GM18507 (cell line): Measurements from ENCODE around the gene OTX1.
"Not testable (repeated sequence)": the region's sequence is repeated elsewhere in the genome, so short reads cannot be mapped to it uniquely, and the experiment has no call there.

Experiments
- DNase-seq: peaks from one replicate; pipeline ENCODE4 v3.0.0; 2011; ENCODE audit warnings: low read depth; ENCODE audit not compliant: insufficient read length; ENCODE audit errors: extremely low spot score
- FAIRE-seq: peaks from 2 replicates; lab custom pipeline; 2011; peaks lifted over from hg19 to GRCh38; lab: Jason Lieb, UNC

The OTX1 gene

DNA sequence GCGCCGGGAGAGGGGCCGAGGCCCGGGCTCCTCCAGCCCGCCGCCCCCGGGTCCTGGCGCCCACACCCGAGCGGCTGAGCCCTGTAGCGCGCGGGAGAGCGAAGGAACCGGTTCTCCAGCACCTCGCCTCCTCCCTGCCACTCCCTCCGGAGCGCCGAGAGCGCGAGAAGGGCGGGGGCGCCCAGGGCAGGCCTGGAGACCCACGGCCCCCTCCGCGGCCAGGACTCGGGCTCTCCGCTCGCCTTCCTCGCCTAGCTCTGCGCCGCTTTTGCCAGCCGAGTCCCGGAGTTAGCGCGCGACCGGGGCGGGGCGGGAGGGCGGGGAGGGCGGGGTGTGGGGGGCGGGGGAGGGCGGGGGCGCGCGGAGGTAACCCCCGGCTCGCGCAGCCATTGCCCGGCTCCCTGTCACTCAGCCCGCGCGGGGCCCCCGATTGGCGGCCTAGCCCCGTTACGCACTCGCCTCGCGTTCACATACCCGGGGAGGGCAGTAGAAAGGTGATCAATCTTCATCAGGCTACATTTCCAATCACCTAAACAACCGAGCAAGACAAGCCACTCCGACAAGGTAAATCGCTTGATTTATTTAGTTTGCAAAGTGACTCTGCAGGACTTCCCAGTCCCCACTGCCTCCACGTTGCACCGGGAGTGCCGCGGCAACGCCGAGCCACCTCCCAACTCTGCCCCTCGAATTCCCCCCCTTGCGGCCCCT is at the start of gene OTX1:
TSS of gene OTX1 (plus strand) at position 497 of the 708 bp plus-strand sequence. CDS start 2,161 bp downstream, outside the sequence.
- FAIRE-seq: peak; percentile 50

DNA sequence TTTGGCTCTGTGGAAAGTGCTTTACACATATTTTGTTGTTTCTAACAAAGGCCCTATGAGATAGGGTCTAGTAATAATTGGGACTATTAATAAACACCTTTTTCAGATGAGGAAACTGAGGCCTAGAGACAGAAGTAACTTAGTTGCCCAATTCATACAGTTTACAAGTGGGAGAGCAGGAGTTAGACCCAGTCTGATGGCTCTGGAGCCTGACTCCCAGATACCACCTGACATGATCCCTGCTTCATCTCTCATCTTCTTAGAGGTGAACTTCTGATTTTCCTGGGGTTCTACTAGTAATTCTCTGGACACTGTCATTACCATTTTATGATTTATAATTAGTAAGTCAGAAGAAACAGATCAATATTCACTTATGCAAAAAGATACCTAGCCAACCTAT is 49.1 kb upstream of the OTX1 start:
- no peak for FAIRE-seq
- DNase-seq: no peak

More for the DNA sequence above, at the start of gene OTX1:
- peak; percentile 84 for DNase-seq

GRCh38 chr2:63003351-63003750 is 47.3 kb upstream of the OTX1 start:
- DNase-seq: no peak
- FAIRE-seq: no peak

- DNase-seq (no peak), FAIRE-seq (no peak)
Measured at GRCh38 chr2:63007813-63008458, 42.7 kb upstream of the OTX1 start.

GRCh38 chr2:63008838-63009237 is 41.8 kb upstream of the OTX1 start:
- DNase-seq (no peak), FAIRE-seq (no peak)

DNA sequence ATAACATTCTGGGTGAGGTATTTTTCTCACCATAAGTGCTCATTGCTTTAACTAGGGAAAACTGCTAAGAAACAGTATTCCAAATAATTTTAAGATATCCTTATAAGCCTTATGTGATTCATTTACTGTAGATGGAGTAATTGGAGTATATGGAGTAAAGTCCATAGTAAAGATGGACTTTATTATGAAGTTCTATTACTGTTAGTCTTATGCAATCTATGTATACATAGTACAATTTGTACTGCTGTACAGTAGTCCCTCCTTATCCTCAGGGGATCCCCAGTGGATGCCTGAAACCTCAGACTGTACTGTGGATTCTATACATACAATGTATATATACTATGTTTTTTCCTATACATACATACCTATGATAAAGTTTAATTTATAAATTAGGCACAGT is 41.1 kb upstream of the OTX1 start:
- DNase-seq (no peak), FAIRE-seq (no peak)

- no peak for FAIRE-seq
- DNase-seq: no peak
Measured at GRCh38 chr2:63012541-63012940, 38.1 kb upstream of the OTX1 start.

DNA sequence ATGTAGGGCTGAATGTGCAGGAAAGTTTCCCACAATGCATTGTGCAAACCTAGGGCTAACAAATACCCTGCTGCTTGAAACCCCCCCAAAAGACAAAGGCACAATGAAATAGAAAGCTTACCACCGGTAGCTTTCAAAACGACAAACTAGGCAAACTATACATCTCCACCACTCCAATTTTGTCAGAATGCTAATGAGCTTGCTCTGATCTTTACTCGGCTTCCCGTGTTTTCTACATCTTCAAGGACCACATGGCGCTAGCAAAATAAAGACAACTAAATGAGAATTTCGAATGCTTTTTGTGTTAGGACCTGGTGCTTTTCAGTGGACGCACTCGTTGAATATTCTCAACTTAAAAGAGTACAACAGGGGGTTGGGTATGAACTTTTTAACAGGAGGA is 37.2 kb upstream of the OTX1 start:
- no peak for DNase-seq
- FAIRE-seq: no peak

- FAIRE-seq (no peak), DNase-seq (no peak)
Measured at GRCh38 chr2:63015389-63015788, 35.2 kb upstream of the OTX1 start.

- FAIRE-seq: no peak
- no peak for DNase-seq
Measured at GRCh38 chr2:63018439-63018838, 32.2 kb upstream of the OTX1 start.

GRCh38 chr2:63019686-63020085 is 30.9 kb upstream of the OTX1 start:
- not testable (repeated sequence) for DNase-seq, FAIRE-seq

DNA sequence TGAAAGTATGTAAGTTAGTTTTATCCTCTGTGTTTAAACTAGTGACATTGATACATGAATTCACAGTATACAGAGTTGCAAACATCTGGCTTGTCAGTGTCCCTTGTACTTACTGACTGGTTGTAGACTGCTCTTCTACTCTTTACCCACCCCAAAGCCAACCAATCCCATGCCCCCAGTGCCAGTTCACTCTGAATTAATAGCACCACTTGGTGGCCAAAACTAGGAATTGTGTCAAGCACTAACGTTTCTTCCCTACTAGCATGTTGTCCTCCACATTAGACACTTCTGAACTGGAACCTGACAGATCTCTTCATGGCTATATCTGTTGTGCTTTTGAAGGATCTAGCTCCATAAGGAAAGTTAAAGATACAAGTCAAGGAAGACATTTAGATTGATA is 27.2 kb upstream of the OTX1 start:
- FAIRE-seq (peak; percentile 44), DNase-seq (no peak)

- DNase-seq (no peak), FAIRE-seq (no peak)
Measured at GRCh38 chr2:63027220-63027619, 23.4 kb upstream of the OTX1 start.

DNA sequence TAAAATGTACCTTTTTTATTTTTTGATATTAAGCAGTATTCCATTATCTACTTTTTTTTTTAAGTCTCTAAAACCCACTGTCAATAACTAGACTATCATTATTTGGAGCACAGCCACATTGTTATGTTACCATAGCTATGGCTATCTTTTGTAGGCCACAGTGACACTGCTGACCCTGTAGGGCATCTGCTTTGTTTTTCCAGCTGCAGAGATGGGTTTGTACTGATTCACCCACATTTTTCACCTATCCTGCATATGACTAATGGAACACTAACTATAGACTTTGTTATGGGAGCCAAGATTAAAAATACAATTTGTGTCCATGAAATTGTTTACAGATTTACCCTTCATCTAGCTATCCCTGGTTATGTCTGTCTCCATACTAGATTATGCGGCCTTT is 21.6 kb upstream of the OTX1 start:
- FAIRE-seq (no peak), DNase-seq (no peak)

- FAIRE-seq (no peak), DNase-seq (no peak)
Measured at GRCh38 chr2:63034526-63034925, 16.1 kb upstream of the OTX1 start.

- FAIRE-seq (no peak), DNase-seq (no peak)
Measured at GRCh38 chr2:63035169-63035568, 15.5 kb upstream of the OTX1 start.

DNA sequence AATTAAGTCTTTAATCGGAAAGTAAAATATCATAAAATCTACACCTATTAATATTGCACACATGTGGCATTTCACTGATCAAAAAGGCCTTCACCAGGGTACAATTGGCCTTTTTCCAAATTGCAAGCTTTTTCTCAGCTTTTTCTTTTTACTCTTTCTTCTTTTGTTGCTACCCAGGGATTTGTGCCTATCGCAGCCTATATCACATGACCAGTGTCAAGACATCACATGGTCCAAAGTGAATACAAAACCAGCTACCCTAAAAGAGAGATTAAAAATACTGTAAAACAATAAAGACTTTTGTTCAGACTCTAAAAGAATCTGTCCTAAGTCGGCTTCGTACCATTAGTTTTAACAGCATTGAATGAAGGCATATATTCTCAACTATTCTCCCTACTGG is 15.0 kb upstream of the OTX1 start:
- DNase-seq (no peak), FAIRE-seq (no peak)

- FAIRE-seq: no peak
Measured at GRCh38 chr2:63038034-63038433, 12.6 kb upstream of the OTX1 start.

GRCh38 chr2:63040586-63040985 is 10.0 kb upstream of the OTX1 start:
- no peak for DNase-seq
- no peak for FAIRE-seq

More at GRCh38 chr2:63038034-63038433, 12.6 kb upstream of the OTX1 start:
- DNase-seq: no peak

DNA sequence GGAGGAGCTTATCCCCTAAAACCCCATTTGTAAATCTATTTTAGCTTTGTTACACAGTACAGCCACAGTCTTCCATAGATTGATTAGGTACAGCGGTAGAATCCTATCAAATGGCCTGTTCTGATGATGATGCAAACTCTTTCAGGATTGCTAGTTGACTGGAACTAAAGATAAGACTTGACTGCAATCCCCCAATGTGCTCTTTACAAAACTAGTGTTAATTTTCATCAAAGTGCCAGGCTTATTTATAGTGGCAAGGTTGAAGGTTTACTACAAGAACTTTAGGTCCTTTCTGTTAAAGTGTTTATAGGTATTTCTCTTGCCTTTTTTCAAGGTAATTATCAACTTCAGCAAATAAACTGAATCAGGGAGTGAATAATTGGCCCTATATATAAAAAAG is 9.0 kb upstream of the OTX1 start:
- DNase-seq (no peak), FAIRE-seq (no peak)
